Measurements from ENCODE around the gene RHBDL2. TPM values are rescaled to one million over a fixed set of nuclear protein-coding genes. Genes with fewer than 3 reads are reported as not detected.

The RHBDL2 gene
- total RNA-seq, 3 donors from 2014 or later (not counting 1 experiment from before 2014, with no cell fraction given) = not detected

GRCh38 chr1:38892976-38893375, 48.7 kb downstream of the RHBDL2 start:
- Histone ChIP-seq H3K4me1 (ENCODE audit: control insufficient read depth, insufficient read depth, low read length) (no peaks in the 10 kb centered on the region), H3K27ac (ENCODE audit: low read length) (no peak overlapping the region), H3K9me3 (ENCODE audit: control insufficient read depth, insufficient read depth, low read length) (no peaks in the 10 kb centered on the region), H3K4me3 (ENCODE audit: low read length) (no peak overlapping the region), H3K27me3 (ENCODE audit: control insufficient read depth, insufficient read depth, low read length) (no peaks in the 10 kb centered on the region), H3K36me3 (ENCODE audit: control insufficient read depth, insufficient read depth, low read length) (no peaks in the 10 kb centered on the region)
- no CpG with 5 or more reads among the region's 1 CpG for WGBS (ENCODE audit: insufficient coverage)
- ATAC-seq (no peak), DNase-seq (no peak)
- no peak overlapping the region for H3K4me3 Mint-ChIP-seq
- H3K27me3 Mint-ChIP-seq (ENCODE audit: low read depth in 2 of 2) = no peaks in the 10 kb centered on the region
- H3K4me1 Mint-ChIP-seq = no peaks in the 10 kb centered on the region
- no peaks in the 10 kb centered on the region for H3K36me3 Mint-ChIP-seq
- H3K9me3 Mint-ChIP-seq = no peaks in the 10 kb centered on the region
- TF ChIP-seq CTCF (IDR thresholded peaks at IDR 0.05) = no peak
- intact Hi-C loops (cut with micrococcal nuclease) = no loop called here
- no peak overlapping the region for H3K27ac Mint-ChIP-seq

GRCh38 chr1:38891753-38892152, 49.9 kb downstream of the RHBDL2 start:
- no peak for TF ChIP-seq CTCF (IDR thresholded peaks at IDR 0.05)
- Mint-ChIP-seq H3K9me3 (no peaks in the 10 kb centered on the region), H3K27me3 (ENCODE audit: low read depth in 2 of 2) (no peaks in the 10 kb centered on the region), H3K36me3 (no peaks in the 10 kb centered on the region), H3K4me3 (no peak overlapping the region), H3K27ac (no peak overlapping the region), H3K4me1 (no peaks in the 10 kb centered on the region)
- H3K4me1 ChIP-seq (ENCODE audit: control insufficient read depth, insufficient read depth, low read length) = no peaks in the 10 kb centered on the region
- no peak overlapping the region for H3K27ac ChIP-seq (ENCODE audit: low read length)
- no peaks in the 10 kb centered on the region for H3K36me3 ChIP-seq (ENCODE audit: control insufficient read depth, insufficient read depth, low read length)
- intact Hi-C loops (cut with micrococcal nuclease) = no loop called here
- H3K27me3 ChIP-seq (ENCODE audit: control insufficient read depth, insufficient read depth, low read length) = no peaks in the 10 kb centered on the region
- DNase-seq (peak in 1 of 2 donors; percentile 40), ATAC-seq (no peak)
- H3K9me3 ChIP-seq (ENCODE audit: control insufficient read depth, insufficient read depth, low read length) = no peaks in the 10 kb centered on the region
- no peak overlapping the region for H3K4me3 ChIP-seq (ENCODE audit: low read length)
- 88% methylated on average over 1 of the region's 1 CpG for WGBS (ENCODE audit: insufficient coverage)

DNA sequence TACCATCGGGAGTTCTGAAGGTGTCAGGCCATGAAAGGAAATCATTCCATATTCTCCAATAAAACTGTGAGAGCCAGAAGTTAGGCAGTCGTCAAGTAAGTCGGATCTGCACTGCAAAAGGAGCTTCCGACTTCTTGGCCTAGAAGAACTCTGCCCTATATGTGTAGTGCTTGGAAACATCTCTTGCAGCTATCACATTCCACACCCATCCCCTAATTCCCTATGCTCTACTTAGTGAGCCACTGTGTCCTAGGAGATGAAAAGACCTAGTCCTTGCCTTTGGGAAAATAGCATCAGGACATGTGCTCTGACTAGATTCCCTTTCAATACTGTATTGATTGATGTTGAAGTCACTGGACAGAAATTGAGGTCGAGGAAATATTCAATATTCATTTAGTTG, 52.0 kb downstream of the RHBDL2 start:
- Mint-ChIP-seq H3K4me3 (no peak overlapping the region), H3K27me3 (ENCODE audit: low read depth in 2 of 2) (no peaks in the 10 kb centered on the region), H3K27ac (no peak overlapping the region), H3K4me1 (no peaks in the 10 kb centered on the region), H3K9me3 (no peaks in the 10 kb centered on the region), H3K36me3 (no peaks in the 10 kb centered on the region)
- no peak overlapping the region for H3K27ac ChIP-seq (ENCODE audit: low read length)
- no peak overlapping the region for H3K4me3 ChIP-seq (ENCODE audit: low read length)
- no peaks in the 10 kb centered on the region for H3K27me3 ChIP-seq (ENCODE audit: control insufficient read depth, insufficient read depth, low read length)
- intact Hi-C loops (cut with micrococcal nuclease) = no loop called here
- no peak for TF ChIP-seq CTCF (IDR thresholded peaks at IDR 0.05)
- no peaks in the 10 kb centered on the region for H3K4me1 ChIP-seq (ENCODE audit: control insufficient read depth, insufficient read depth, low read length)
- WGBS (ENCODE audit: insufficient coverage) = 91% methylated on average over 2 of the region's 5 CpGs
- no peaks in the 10 kb centered on the region for H3K36me3 ChIP-seq (ENCODE audit: control insufficient read depth, insufficient read depth, low read length)
- DNase-seq (no peak), ATAC-seq (no peak)
- H3K9me3 ChIP-seq (ENCODE audit: control insufficient read depth, insufficient read depth, low read length) = no peaks in the 10 kb centered on the region
